ENCODE measurements around the gene TGFBRAP1.

Gene TGFBRAP1

DNA sequence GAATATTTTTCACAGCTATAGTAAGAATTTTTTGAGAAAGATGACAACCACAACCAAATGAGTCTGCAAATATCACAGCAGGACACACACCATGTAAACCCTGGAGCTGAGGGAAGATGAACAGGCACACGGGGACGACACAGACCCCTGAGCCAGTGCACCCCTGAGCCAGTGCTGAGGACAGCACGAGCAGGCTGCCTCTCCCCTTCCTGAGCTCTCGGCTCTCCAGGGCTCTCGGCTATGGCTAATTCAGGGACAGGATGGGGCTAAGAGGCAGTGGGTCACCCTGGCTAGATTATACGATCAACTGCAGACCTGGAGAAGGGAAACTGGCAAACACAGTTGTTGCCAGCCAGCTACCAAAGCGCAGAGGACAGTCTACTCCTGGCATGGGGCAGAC lies 41.4 kb downstream of the TGFBRAP1 start:
- TF ChIP-seq ZFX (IDR thresholded peaks at IDR 0.05): no peak
- TF ChIP-seq, protein P1, sequence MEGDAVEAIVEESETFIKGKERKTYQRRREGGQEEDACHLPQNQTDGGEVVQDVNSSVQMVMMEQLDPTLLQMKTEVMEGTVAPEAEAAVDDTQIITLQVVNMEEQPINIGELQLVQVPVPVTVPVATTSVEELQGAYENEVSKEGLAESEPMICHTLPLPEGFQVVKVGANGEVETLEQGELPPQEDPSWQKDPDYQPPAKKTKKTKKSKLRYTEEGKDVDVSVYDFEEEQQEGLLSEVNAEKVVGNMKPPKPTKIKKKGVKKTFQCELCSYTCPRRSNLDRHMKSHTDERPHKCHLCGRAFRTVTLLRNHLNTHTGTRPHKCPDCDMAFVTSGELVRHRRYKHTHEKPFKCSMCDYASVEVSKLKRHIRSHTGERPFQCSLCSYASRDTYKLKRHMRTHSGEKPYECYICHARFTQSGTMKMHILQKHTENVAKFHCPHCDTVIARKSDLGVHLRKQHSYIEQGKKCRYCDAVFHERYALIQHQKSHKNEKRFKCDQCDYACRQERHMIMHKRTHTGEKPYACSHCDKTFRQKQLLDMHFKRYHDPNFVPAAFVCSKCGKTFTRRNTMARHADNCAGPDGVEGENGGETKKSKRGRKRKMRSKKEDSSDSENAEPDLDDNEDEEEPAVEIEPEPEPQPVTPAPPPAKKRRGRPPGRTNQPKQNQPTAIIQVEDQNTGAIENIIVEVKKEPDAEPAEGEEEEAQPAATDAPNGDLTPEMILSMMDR (conservative IDR thresholded peaks at IDR 0.05): no peak
- no peak overlapping the region for H3K27ac ChIP-seq

DNA sequence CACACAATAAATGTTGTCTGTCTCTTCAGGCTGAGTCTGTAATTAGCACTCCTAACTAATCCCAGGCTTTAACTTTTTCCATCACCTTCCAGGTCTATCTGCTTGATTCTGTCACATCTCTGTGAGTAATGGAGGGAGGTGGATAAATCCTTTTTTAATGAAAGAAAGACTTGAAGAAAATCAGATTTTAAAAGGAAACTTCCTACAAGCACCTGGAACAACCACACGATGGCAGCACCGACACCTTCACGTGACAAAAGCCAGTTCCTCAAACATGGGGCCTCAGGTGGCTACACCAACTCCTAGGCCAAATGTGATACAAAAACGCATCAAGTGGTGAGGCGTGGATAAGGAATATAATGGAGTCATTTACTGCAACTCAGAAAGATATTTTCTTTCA lies 41.8 kb downstream of the TGFBRAP1 start:
- H3K27ac ChIP-seq: no peak overlapping the region
- TF ChIP-seq, protein P1 (conservative IDR thresholded peaks at IDR 0.05): peak; percentile 64
- TF ChIP-seq ZFX (IDR thresholded peaks at IDR 0.05): no peak

DNA sequence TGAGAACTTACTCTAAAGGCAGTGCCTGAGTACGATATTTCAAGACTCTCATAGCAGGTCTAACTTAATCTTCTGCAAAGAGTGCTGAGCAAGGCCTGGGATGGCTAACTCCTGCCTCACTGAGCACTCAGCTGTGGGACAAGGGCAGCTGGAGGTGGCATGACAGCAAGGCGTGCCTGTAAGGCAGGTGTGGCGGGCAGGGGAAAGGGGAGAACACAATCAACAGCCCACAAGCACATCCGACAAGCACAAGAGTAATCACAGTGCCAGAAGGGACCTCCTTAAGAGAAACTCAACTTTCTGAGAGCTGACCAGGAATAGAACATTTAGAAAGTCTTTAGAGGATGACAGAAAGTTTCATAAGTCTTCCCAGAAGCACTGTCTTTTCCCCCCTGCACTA lies 46.0 kb downstream of the TGFBRAP1 start:
- H3K27ac ChIP-seq: no peak overlapping the region
- TF ChIP-seq, protein P1 (conservative IDR thresholded peaks at IDR 0.05): no peak
- TF ChIP-seq ZFX (IDR thresholded peaks at IDR 0.05): no peak

DNA sequence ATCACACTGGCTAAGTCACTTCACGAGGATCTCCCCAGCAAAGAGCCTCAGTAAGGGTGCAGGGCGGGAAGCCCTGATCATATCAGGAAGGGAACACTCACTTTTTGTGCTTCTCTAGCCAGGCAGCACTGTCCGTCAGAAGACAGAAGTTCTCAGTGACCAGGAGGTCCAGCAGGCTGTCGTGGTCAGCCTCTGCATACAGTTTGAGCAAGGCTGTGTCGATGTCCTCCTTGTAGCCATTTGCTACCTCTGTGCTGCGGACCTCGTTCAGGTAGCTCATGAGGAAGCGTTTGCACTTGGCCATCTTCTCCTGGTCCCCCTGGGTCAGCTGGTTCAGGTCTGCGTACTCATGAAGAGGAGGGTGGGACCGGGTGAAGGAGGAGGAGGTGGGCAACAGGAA lies 49.3 kb downstream of the TGFBRAP1 start:
- H3K27ac ChIP-seq: no peak overlapping the region
- TF ChIP-seq, protein P1 (conservative IDR thresholded peaks at IDR 0.05): no peak
- no peak for TF ChIP-seq ZFX (IDR thresholded peaks at IDR 0.05)

DNA sequence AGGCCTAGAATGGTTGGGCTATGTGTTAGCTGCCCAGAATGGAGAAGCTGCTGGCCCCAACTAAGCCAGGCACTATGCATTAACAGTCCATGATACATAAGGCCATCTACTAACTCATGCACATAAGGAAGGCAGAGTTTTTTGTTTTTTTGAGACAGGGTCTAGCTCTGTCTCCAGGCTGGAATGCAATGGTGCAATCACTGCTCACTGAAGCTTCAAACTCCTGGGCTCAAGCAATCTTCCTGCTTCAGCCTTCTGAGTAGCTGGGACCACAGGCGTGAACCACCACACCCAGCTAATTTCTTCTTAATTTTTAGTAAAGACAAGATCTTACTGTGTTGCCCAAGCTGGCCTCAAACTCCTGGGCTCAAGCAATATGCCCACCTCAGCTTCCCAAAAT lies 50.4 kb downstream of the TGFBRAP1 start:
- no peak overlapping the region for H3K27ac ChIP-seq
- TF ChIP-seq ZFX (IDR thresholded peaks at IDR 0.05): no peak
- TF ChIP-seq, protein P1 (conservative IDR thresholded peaks at IDR 0.05): no peak

DNA sequence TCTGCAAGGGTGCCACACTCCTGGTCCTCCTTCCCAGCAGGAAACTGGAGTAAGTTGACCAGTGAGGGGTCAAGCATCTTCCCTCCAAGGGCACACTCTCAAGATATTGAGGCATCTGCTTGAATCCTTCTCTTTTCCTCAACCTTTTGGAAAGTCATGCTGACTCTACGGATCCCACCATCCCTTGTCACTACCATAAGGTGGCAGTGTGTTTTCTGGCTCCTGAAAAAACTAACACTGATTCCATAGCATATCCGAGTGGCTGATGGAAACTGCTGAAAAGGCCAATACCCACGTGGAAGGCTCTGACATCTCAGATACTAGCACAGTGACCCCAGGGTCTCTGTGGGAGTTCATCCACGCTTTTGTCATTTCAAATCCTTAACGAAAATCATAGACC lies 50.9 kb downstream of the TGFBRAP1 start:
- H3K27ac ChIP-seq: no peak overlapping the region
- no peak for TF ChIP-seq ZFX (IDR thresholded peaks at IDR 0.05)
- TF ChIP-seq, protein P1 (conservative IDR thresholded peaks at IDR 0.05): no peak

DNA sequence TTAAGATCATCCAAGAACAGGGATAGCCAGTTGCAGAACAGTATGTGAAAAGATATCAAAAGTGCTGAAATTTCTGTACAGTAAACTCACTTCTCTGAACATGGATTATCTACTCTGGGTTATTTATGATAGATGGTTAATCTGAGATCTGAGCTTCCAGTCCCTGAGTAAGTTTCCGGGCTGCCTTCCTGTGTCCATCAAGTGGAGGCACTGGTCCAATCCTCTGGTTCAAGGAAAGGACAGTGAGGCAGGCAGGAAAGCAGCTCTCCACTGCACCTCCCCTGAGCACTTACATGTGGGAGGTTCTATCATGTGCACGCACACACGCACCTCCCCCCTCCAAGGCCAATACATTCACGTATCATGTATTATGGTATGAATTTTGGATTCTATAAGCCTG lies 55.5 kb downstream of the TGFBRAP1 start:
- no peak overlapping the region for H3K27ac ChIP-seq
- TF ChIP-seq ZFX (IDR thresholded peaks at IDR 0.05): no peak
- TF ChIP-seq, protein P1 (conservative IDR thresholded peaks at IDR 0.05): no peak

Data from C4-2B (cell line).